Type B pancreatic cell (in vitro differentiated cells): ENCODE results near the gene ERICH2. TPM values are rescaled to one million over a fixed set of nuclear protein-coding genes. Genes with fewer than 3 reads are reported as not detected.
"Not testable (repeated sequence)": the region's sequence is repeated elsewhere in the genome, so short reads cannot be mapped to it uniquely, and the experiment has no call there.

Experiments used
- DNase-seq: peaks from one replicate; pipeline ENCODE4 v3.0.0; 2021; ENCODE audit warnings: mixed read lengths; ENCODE audit not compliant: unreplicated experiment; ENCODE audit errors: extremely low spot score
- H3K27ac Mint-ChIP-seq: 2 replicates; pipeline ENCODE4 v1.8.0; 2021; ENCODE audit warnings: mild to moderate bottlenecking, mixed read lengths
- H3K27me3 Mint-ChIP-seq: 2 replicates; pipeline ENCODE4 v1.8.0; 2021; ENCODE audit warnings: mixed read lengths
- H3K36me3 Mint-ChIP-seq: 2 replicates; pipeline ENCODE4 v1.8.0; 2021; ENCODE audit warnings: mixed read lengths
- H3K4me1 Mint-ChIP-seq: one replicate; pipeline ENCODE4 v1.8.0; 2021; ENCODE audit warnings: mixed read lengths; ENCODE audit not compliant: unreplicated experiment
- H3K4me3 Mint-ChIP-seq: 2 replicates; pipeline ENCODE4 v1.8.0; 2021; ENCODE audit warnings: mild to moderate bottlenecking, mixed read lengths
- H3K9me3 Mint-ChIP-seq: 2 replicates; pipeline ENCODE4 v1.8.0; 2021; ENCODE audit warnings: mixed read lengths
- CTCF ChIP-seq: fragments of 200-600 bp; sonication (generic); conservative IDR thresholded peaks from 2 replicates; pipeline ENCODE4 v1.5.0; 2021; ENCODE audit warnings: antibody characterized with exemption, mild to moderate bottlenecking
- total RNA-seq: library from RNA; stranded (reverse); gene quantifications from 2 replicates; pipeline ENCODE4 v1.2.1, GENCODE V29; 2021; ENCODE audit warnings: low replicate concordance

Gene ERICH2
- total RNA-seq, 1 donor from 2014 or later = not detected

- H3K27me3 Mint-ChIP-seq = peaks cover 27% of the 10 kb centered on the region
- no peaks in the 10 kb centered on the region for H3K36me3 Mint-ChIP-seq
- H3K9me3 Mint-ChIP-seq = no peaks in the 10 kb centered on the region
- no peak for DNase-seq
- no peak overlapping the region for H3K4me3 Mint-ChIP-seq
- no peak overlapping the region for H3K27ac Mint-ChIP-seq
- H3K4me1 Mint-ChIP-seq = no peaks in the 10 kb centered on the region
- no peak for TF ChIP-seq CTCF
Measured at GRCh38 chr2:170747921-170748320, 22.3 kb upstream of the ERICH2 start.

- not testable (repeated sequence) for H3K27ac Mint-ChIP-seq, H3K9me3 Mint-ChIP-seq, H3K36me3 Mint-ChIP-seq, H3K4me1 Mint-ChIP-seq, DNase-seq, H3K4me3 Mint-ChIP-seq
- H3K27me3 Mint-ChIP-seq = peaks cover 27% of the 10 kb centered on the region
Measured at GRCh38 chr2:170751555-170751954, 18.6 kb upstream of the ERICH2 start.

DNA sequence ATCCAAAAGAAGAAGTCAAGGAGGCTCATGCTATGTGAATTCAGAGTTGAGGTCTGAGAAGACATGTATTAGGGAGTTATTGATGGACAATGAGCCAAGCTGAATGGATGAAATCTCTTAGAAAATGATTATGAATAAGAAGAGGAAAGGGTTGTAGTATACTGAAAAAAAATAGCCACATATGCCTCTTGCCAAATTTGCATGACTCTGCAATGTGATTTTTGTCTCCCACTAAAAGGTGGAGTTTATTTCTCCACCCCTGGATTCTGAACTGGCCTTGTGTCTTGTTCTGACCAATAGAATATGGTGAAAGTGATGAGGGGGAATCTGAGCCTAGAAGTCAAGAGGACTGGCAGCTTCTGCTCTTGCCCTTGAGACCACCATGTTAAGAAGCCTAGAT lies 8.6 kb upstream of the ERICH2 start:
- DNase-seq = no peak
- no peak overlapping the region for H3K4me3 Mint-ChIP-seq
- H3K36me3 Mint-ChIP-seq = no peaks in the 10 kb centered on the region
- H3K27ac Mint-ChIP-seq = no peak overlapping the region
- no peak for TF ChIP-seq CTCF
- no peaks in the 10 kb centered on the region for H3K9me3 Mint-ChIP-seq
- peaks cover 5% of the 10 kb centered on the region for H3K4me1 Mint-ChIP-seq
- H3K27me3 Mint-ChIP-seq = no peaks in the 10 kb centered on the region

DNA sequence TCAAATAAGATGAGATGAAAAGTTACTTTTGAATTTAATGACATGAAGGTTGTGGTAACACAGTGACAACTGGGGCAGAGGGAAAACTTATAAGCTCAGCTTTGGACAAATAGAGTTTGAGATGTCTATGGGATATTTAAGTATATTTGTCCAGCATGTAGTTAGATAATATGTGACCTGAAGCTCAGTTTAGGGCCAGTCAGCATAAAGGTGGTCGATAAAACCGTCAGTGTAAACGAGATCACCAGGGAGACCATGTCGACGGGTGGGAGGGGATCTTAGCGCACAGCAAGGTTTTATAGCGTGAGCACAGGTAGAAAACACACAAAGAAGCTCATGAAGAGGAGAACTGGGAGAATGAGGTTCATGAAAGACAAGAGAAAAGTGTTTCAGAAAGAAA lies 7.4 kb upstream of the ERICH2 start:
- Mint-ChIP-seq H3K27ac (no peak overlapping the region), H3K27me3 (no peaks in the 10 kb centered on the region), H3K36me3 (no peaks in the 10 kb centered on the region), H3K4me3 (no peak overlapping the region), H3K4me1 (peaks cover 5% of the 10 kb centered on the region), H3K9me3 (no peaks in the 10 kb centered on the region)
- DNase-seq = no peak
- TF ChIP-seq CTCF = no peak

DNA sequence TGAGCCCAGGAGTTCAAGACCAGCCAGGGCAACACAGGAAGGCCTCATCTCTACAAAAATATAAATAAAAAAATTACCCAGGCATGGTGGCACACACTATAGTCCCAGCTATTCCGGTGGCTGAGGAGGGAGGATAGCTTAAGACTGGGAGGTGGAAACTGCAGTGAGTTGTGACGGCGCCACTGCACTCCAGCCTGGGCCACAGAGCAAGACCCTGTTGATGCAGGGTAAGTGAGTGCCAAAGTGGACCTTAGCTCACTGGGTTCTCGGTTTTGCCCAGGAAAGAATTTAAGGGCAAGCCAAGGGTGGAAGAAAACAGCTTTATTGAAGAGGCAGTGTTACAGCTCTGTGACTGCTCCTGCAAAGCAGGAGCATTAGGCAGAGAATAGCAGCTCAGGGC lies 6.9 kb upstream of the ERICH2 start:
- H3K27me3 Mint-ChIP-seq = no peaks in the 10 kb centered on the region
- no peak for DNase-seq
- peaks cover 5% of the 10 kb centered on the region for H3K4me1 Mint-ChIP-seq
- no peaks in the 10 kb centered on the region for H3K9me3 Mint-ChIP-seq
- no peak overlapping the region for H3K27ac Mint-ChIP-seq
- no peaks in the 10 kb centered on the region for H3K36me3 Mint-ChIP-seq
- no peak for TF ChIP-seq CTCF
- no peak overlapping the region for H3K4me3 Mint-ChIP-seq

DNA sequence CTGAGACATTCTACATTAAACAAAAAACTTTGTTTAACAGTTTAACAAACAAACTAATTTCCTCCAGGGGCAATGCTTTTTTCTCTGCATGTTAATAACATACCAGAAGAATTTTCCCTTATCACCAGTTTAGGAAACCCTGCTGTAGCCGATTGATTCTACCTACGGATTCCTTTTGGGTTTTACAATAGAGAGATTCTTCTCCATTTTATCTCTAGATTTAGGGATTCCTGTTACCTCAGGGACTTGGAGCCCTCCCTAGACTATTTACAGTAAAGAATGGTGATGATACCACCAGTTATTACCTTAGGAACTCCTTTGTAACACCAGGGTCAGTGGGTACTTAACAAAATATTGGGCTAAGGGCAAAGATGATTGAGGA lies 5.3 kb upstream of the ERICH2 start:
- Mint-ChIP-seq H3K27ac (no peak overlapping the region), H3K4me1 (peaks cover 5% of the 10 kb centered on the region), H3K27me3 (no peaks in the 10 kb centered on the region), H3K9me3 (no peaks in the 10 kb centered on the region), H3K4me3 (no peak overlapping the region), H3K36me3 (no peaks in the 10 kb centered on the region)
- no peak for TF ChIP-seq CTCF
- no peak for DNase-seq
